Measurements from ENCODE around the gene QARS1.

Gene QARS1

GRCh38 chr3:49053543-49053942 is 51.0 kb downstream of the QARS1 start:
- Histone ChIP-seq H3K36me3 (ENCODE audit: control insufficient read depth, insufficient read depth, low read length) (no peaks in the 10 kb centered on the region), H3K4me2 (ENCODE audit: low read length) (no peak overlapping the region), H3K4me3 (ENCODE audit: low read depth, low read length) (no peak overlapping the region), H3K9me3 (ENCODE audit: control insufficient read depth, low read length) (no peaks in the 10 kb centered on the region), H3K4me1 (no peaks in the 10 kb centered on the region), H3K9ac (no peak overlapping the region), H2AFZ (no peak overlapping the region), H3K27me3 (ENCODE audit: control insufficient read depth, insufficient read depth, low read length) (no peaks in the 10 kb centered on the region), H3K79me2 (peaks cover 15% of the 10 kb centered on the region), H3K27ac (no peak overlapping the region)
- TF ChIP-seq CTCF (IDR thresholded peaks at IDR 0.05): no peak
